GM18526 (cell line): ENCODE measurements around the gene CXCR4.

ENCODE experiments used
- POLR2A ChIP-seq: IDR thresholded peaks from 3 replicates; pipeline ENCODE4 v1.6.1; 2011; ENCODE audit not compliant: insufficient read length; ENCODE audit errors: extremely low read depth

The CXCR4 gene

DNA sequence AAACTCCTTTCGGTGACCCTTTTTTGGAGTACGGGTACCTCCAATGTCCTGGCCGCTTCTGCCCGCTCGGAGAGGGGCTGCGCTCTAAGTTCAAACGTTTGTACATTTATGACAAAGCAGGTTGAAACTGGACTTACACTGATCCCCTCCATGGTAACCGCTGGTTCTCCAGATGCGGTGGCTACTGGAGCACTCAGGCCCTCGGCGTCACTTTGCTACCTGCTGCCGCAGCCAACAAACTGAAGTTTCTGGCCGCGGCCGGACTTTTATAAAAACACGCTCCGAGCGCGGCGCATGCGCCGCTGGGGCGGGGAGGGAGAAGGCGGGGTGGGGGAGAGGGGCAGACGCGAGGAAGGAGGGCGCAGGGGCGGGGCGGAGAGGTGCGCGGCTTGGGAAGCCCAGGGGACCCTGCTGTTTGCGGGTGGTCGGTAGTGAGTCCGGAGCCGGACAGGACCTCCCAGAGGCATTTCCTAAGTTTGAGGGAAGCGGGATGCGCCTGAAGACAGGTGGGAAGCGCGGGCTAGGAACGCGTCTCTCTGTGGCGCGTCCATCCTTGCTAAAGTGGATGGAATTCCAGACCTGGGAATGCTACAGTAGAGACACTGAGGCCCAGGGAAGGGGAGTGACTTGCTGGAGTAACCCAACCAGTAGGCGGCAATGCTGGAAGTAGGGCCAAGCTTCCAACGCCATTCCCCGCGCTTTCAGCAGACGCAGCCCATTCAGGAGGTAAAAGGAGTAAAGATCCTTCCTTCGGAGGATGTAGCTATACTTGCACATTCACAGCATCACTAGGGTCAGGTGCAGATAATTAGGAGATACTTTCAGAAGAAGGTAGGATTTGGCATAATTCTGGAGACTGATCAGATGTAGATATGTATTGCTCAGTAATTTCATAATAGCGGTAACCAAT lies at the start of gene CXCR4:
Gene CXCR4, minus strand, starts transcription at position 241 of the 910 bp plus-strand sequence. Its CDS starts 89 bp downstream, at position 152.
- peak; percentile 69 for TF ChIP-seq POLR2A

DNA sequence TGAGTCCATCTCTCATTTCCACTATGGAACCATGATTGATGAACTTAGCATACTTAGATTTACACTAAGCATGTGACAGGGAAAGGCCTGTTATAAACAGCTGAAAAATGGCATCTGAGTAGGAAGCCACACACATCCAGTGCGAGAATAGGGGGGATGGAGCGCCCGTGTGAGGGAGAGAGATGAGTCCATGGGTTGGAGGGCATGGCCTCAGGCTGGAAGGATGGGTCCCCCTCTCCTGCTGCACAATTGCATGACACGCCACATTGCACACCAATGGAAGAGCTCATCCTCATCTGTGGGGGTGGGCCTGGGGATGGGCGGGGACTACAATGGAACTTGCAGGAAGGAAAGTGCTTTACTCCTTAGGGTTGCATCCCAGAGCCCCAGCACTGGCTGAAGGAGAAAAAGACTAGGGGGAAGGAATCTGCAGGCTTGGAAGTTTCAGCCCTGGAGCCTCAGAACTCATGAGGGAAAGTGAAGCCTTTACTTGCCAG lies 46.4 kb upstream of the CXCR4 start:
- TF ChIP-seq POLR2A: no peak

DNA sequence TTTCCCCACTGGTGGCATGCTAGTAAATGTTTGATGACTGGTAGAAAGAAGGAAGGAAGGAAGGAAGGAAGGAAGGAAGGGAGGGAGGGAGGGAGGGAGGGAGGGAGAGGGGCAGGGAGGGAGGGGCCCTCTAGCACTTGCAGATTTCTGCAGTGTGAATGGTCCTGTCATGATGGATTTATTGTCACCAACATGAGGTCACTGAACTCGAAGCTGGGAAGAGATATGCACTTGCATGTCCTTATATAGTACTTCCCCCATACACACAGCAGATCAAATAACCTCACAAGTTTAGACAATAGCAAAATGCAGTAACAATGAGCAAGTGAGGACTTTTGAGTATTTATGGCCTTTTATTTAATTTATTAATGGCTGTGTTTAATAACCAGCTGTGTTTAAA lies 44.5 kb upstream of the CXCR4 start:
- no peak for TF ChIP-seq POLR2A

DNA sequence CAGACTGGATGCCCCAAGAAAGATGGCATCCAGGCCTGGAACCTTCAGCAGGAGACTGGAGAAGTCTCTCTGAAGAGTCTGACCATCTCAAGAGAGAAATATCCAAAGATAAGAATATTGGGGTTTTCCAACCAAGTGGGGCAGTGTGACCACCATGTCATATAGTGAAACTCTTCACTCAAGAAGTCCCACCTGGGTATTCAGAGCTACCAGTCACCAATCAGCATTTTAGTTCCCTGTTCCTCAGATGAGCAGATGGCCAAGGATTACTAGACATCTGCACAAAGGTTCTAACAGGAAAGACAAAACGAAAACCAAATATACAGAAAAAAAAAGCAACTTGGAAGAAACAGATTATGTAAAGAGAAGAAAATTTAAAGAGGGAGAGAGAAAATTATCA lies 38.5 kb upstream of the CXCR4 start:
- TF ChIP-seq POLR2A: no peak

DNA sequence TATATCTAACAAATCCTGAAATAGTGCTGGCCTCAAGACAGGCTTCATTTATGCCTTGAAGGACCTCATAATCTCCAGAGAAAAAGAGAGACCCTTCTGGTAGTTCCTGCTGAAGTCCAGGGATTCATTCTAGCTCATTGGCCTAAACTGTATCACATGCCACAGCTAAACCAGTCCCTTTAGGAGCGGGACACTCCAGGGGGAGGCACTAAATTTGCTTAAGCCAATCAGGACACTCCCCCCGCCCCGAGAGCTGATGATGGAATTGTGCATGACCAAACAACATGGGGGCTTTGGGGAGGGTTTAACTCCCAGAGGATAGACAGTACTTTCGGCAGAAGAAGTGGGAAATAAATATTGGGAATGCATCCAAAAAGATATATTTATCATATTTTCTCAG lies 36.4 kb upstream of the CXCR4 start:
- no peak for TF ChIP-seq POLR2A

DNA sequence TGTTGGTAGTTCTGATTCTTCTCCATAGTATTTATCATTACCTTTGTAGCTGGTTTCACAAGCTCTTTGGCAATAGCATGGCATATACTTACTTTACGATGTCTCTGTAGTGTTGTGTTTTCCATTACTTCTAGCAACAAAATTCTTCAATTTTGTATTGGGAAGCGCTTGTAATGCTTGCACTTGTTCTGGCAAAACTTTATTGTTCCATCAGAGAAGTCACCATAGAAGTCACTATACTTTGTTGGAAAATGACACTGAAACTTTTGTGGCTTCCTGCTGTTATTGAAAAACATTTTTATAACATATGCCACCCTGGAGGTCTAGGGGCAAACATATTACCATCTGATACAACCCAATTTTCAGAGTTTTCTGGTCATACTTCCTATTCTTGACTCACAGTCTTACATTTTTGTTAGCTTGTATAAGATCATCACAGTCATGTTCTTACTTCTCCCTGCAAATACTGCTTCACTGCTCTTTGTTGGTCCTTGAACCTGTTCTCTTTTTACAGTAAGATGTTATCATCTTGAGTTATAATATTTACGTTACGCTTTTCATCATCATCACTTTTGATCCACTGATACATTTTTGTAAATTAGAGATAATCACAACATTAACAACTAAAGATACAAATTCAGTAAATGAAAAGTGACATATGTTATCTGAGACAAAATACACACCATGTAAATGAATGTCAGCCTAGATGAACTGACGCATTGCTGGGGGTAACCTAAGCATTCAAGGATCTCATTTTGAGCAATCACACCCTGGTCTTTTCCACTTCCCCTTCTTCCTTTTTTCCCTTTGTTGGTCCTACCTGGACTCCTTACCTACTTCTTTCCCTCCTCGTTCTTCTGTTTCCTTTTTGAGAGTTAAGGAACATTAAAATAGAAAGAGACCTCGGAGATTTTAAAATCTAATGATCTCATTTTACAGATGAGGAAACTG lies 33.3 kb upstream of the CXCR4 start:
- no peak for TF ChIP-seq POLR2A

DNA sequence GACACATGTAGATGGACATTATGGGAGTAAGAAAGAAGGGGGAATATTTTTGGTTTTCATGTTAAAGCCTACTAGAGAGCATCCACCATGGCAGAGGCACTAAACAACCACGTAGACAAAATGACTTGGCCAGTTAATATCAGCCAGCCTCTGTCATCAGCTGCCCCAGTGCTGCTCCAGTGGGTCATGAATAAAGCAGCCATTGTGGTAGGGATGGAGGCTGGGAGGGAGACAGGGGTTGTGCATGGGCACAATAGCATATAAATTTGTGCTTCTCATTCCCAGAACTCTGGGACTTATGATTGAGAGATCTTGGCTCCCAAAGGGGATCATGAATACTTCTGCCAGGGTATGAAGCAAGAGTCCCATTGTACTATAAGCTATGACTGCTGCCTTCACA lies 31.1 kb upstream of the CXCR4 start:
- TF ChIP-seq POLR2A: no peak

DNA sequence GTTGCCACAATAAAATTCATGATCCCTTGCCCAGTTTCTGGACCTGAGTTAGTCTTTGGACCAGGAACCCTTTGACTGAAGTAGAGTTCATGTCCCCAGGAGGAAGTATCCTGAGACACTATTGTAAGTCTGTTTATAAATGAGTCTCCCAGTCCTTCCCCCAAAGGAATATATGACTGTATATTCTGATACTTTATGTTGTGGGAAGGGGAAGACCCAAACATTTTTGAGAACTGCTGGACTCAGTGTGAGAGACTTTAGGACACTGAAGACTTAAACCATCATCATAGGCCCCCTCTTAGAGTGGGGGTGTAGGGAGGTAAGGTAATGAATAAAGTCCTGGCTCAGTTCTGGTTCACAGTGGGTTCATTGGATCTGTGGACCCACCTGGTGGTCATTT lies 28.6 kb upstream of the CXCR4 start:
- TF ChIP-seq POLR2A: no peak

DNA sequence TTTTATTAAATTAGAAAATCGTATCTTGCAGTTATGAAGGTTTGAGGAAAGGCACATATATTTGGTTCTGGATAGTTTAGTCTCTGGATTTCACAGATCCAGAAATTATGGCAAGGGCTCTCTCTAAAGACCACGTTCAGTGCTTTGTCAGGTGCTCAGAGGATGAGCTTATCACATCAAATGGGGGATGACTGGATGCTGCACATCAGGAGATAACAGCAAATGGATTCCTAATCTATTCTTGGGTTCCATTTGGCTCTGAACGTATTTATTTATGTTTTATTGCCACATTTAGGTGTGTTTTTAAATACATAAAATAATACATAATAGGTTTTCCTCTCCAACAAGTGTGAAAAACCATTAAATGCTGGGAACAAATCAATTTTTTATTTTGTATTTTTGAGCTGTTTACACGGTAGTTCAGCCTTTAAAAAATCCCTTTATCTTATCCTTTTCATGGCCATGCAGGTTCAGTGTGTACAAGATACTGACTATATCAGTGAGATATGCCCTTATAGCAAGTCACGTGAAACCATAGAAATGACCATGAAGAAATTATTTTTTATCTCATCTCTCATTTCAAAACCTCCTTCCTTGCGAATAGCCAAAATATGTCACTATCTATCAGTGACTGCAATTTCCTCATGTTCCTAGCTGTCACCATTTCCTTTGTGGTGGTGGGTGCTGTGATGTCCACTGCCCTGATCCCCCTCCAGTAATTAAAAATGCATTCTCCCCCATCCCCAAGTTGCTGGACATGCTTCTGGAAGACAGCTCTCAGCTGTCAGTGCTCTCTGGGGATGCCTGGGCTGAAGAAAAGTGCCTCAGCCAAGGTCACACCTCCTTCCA lies 25.9 kb upstream of the CXCR4 start:
- no peak for TF ChIP-seq POLR2A

DNA sequence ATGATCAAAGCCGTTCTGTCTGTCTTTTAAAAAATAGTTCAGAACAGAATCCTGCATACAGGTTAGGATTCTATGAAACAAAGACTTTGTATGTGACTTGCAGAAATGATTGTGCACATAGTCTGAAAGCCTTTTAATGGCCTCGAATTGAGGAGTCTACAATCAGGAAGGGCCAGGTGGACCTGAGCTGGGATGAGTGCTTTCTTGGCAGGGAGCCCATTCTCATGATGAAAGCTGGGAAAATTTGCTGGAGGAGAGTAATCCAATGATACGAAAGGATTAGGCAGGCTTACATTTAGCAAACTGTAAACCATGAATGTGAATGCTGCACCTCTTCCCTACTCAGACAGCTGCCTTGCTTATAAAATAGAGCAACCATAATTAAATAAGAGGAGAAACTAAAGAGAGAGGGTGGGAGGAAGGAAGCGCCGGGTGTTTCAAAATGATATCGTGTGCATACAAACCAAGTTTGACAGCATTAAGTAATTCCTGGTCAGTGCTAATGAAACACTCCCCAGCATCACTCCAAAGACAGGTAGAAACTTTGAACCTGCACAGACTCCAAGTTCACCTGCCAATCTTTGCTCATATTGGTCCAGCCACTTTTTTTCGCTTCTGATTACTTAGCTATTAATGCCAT lies 23.7 kb upstream of the CXCR4 start:
- no peak for TF ChIP-seq POLR2A

DNA sequence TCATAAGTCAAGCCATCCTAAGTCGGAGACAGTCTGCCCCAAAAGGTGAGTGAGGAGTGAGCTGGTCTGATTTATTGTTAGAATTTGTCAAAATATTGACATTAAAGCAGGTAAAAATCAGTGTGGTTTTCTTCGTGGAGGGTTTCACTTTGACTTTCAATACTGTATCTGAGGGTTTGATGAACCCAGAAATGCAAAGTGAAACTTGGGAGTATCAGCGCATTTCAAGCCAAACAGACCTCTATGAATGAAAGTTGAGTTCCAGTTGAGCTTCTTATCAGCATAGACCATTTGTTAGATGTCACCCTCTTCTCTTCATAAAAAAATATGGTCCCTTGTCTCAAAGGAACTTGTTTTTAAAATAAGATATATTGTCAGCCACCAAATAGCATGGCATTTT lies 21.7 kb upstream of the CXCR4 start:
- TF ChIP-seq POLR2A: no peak

DNA sequence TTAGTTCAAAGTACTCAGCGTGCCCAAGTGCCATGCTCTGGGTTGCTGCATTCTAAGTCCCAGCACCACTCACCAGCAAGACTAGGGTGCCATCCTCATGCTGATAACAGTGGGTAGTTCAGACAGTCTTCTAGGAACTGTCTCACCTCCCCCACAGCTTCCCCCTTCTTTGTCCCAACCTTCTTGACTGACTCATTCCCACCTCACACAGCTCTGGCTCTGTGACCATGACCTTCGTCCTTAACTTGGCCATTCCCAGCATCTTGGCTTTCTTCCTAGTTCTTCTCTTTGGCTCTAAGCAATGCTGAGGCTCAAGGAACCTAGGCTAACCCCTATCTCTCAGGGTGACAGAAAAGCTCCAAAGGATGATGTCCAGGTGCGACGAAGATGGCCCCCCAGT lies 20.0 kb upstream of the CXCR4 start:
- TF ChIP-seq POLR2A: no peak

DNA sequence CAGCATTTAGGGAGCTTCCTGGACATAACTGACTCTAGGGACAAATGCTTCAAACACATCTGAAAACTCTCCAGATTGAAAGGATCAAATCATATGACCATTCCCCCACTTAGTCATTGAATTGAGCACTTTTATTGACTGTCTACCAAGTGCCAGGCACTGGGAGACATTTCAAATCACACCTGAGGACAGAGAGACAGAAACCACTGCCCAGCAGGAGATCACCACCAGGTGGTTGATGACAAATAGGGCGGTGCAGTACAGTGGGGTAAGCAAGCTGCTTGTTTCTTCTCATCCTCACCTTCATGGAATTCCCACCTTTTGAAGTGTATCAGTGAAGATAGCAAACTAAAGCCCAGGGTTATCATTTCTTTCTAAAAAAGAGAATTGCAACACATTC lies 19.0 kb upstream of the CXCR4 start:
- TF ChIP-seq POLR2A: no peak
